D341Med (cell line): ENCODE data around the gene SLC26A6.

Experiments used
- DNase-seq: peaks from one replicate; pipeline ENCODE4 v3.0.0; 2012; ENCODE audit warnings: low spot score

The SLC26A6 gene

DNA sequence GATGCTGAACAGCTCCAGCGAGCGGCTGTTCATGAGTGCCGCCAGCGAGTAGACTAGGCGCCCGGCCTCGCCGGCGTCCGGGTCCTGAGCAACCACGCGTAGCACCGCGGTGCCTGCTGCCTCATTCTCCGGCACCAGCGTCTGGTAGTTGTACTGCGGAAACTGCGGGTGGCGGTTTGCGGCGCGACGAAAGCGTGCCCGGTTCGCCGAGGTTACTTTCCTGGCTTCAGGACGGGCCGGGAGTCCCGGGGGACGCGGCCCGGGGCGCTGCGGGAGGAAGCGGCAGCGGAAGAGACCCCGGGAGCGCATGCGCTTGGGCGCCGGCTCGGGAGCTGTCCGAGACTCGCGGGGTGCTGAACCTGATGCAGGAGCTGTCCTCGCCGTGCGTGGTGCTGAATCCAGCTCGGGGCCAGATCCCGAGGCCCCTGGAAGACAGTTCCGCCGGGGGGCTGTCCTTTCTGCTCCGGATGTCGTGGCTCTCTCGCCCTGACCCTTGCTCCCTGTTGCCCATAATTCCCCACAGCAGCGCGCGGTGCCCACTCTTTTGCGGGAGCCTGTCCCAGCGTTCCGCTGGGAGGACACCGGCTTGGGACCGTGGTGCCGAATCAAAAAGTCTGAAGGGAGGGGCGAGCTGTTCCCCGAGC lies 26.4 kb upstream of the SLC26A6 start:
- DNase-seq: no peak

DNA sequence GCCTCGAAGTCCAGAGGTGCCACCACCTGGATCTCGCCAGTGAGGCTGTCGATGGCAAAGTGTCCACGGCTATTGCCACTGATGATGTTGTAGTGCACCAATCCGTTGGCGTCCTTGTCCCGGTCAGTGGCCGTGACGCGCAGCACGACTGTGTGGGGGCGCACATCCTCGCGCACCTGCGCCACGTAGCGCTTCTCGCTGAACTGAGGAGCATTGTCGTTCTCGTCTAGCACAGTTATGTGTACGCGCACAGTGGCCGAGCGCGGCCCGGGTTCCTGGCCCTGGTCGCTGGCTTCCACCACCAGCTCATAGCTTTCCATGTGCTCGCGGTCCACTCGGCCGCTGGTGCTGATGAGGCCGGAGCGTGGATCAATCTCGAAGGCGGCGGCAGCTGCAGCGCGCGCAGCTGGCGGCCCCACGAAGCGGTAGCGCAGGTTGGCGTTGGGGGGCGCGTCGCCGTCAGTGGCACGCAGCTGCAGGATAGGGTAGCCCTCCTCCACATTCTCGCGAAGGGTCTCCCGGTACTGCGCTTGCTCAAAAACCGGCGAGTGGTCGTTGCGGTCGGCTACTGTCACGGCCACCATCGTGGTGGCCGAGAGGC lies 25.6 kb upstream of the SLC26A6 start:
- no peak for DNase-seq

DNA sequence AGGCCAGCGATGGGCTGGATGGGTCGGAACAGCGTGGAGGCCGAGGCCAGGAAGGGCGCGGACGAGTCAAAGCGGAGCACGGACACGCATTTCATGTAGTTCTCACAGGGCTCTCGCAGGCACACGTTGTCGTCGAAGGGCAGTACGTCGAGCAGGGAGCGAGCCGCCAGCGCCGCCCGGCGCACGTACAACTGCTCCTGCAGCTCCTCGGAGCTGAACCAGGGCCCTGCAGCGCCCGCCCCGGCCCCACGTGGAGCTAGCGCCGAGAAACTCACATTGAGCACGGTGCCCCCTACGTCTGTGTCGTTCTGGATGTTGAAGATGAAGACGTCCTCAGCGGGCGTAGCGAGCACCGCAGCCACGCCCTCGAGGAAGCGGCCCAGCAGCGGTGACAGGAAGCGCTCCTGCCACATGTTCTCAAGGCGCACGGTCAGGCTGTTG lies 21.6 kb upstream of the SLC26A6 start:
- no peak for DNase-seq

DNA sequence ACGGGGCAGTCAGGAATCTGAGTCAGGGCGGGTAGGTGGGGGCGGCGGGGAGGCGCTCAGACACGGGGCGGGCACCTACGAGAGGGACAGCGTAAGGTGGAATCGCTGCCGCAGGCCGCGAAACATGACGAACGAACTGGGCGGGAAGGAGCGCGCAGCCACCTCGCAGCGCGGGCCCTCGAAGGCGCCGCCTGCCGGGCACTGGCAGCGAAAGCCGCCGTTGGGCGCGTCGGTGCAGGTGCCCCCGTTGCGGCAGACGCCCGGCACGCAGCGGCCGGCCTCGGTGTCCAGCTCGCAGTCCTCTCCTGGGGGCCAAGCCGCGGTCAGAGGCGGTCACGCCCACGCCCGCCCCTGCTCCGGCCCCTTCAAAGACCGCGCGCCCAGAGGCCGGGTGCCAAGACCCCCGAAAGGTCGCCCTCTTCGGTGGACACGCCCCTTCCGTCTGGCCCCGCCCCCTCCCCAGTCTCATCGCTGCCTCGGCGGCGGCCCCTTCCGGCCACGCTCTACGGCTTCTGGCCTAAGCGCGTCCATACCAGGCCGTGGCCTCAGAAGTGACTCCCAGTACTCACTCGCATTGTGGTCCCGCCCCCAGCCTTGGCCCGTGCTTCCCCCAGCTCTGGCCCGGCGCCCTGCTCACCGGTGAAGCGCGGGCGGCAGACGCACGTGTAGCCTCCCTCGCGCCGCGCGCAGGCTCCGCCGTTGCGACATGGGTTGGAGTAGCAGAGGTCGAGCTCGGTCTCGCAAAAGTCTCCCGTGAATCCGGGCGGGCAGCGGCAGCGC lies 21.0 kb upstream of the SLC26A6 start:
- no peak for DNase-seq

DNA sequence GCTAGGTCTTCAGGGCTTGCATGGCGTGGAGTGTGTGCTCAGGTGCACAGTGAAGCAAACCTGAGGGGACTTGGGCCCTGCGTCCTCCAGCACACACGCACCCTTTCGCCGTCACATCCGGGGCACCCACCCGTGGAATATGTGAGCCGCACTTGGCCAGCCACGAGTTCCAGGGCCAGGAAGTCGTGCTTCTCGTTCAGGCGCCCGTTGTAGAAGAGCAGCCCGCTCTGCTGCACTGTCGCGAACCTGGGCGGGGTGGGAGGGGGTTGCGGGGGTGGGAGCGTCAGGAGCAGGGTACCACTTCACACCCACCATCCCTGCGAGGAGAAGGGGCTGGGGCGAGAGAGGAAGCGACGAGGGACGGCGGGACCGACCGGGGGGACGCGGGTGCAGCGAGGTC lies 20.3 kb upstream of the SLC26A6 start:
- no peak for DNase-seq

DNA sequence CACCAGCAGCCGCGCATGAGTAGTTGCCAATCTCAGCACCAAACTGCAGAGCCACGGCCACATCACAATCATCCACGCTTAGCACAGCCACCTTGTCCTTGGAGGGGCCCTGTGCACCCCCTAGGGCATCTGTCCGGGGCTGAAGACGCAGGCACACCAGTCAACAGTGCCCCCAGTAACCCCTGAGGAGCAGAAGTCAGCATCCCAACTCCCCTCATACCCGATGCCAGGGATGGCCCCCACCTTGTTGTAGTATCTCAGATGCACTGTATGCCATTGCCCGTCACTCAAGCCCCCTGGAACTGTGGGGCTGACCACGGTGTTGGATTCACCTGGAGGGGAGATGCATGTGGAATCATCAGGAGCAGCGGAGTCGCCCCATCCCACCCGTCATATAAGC lies 19.8 kb upstream of the SLC26A6 start:
- DNase-seq: no peak

DNA sequence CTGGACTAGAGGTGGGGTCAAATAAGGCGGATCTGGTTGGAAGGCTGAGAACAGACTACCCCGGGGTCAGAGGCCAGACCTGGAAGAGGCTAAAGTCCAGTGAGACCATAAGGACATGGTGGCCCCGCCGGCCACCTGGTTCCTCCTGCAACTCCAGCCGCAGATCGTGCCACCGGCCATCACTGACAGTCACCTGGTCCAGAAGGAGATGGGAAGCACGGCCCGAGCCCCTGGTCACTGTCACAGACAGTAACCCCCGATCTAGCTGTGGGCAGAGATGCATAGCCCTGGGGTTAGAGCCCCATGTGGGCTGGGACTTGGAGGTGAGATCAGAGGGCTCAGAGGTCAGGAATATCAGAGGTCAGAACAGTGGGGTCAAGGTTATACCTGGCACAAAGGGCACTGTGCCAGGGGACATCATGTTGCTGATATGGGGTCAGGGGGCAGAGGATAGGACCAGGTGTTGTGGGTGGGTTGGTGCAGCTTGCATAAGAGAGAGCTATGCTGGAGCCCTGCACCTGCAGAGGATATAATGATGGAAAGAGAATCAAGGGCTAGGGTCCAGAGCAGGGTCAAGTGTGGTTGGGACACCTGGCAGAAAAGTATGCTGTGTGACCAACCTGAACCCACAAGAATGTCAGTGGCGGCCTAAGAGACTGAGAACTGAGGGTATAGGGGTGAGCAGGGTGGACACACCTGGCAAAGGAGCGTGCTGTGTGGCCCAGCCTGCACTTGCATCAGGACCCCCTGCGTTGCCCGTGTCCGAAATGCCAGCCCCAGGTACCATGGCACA lies 17.9 kb upstream of the SLC26A6 start:
- no peak for DNase-seq

DNA sequence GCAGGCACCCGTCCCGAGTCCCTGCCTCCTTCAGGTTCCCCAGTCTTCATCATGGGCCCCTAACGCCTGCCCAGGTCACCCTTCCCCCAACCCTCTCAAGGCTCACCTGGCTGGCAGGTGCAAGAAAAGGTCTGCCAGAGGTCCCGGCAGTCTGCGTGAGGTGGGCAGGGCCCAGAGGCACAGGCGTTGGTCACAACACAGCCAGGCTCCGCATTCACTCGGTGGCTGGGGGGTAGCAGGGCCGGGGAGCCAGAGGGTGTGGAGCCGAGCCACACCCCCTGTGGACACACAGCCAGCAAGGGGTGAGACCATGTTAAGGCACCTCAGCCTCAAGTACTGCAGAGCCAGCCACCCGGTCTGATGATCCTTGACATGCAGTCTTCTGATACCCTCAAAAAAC lies 16.5 kb upstream of the SLC26A6 start:
- DNase-seq: no peak

DNA sequence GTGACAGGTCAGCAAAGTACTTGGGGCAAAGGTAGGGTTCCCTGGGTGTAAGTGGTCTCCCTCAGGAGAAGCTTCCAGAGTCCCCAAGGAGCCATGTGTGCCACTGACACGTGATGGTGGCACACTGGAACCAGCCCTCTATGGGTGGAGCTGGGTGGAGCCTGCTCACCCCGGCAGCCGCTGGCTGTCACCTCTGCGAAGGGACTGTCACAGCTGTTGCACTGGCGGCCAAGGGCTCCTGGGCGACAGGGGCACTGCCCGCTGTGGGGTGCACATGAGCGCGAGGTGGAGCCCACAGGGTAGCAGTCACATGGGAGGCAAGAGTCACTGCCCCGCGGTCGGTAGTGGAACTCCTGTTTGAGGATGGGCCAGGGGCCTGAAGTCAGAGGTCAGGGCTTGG lies 15.5 kb upstream of the SLC26A6 start:
- no peak for DNase-seq

DNA sequence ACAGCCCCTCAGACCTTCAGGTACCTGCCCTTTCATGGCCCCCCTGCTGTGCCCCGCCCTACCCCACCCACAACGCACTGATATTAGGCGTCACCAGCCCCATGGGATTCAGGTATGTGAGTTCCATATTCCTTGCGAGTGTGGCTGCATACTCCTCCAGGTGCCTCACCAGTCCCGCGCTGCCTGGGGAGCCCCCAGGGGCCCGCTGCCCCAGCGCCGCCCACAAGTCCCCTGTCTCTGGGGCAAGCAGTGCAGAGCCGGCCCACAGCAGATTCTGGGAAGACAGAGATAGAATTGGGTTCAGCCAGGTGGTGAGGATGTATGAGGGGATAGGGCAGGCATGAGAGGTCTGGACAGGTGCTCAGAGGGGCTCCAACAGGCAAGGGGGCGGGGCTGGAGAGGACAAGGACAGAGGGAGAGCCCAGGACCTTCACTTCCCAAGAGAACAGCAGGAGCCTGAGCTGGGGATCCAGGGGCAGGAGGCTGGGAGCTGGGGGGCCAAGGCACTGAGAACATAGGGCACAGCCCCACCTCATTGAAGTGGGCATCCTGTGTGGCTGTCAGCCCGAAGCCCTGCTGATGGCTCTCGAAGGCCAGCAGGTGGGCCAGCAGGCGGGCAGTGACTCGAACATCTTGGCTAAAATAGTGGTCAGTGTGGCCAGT lies 13.1 kb upstream of the SLC26A6 start:
- DNase-seq: no peak

DNA sequence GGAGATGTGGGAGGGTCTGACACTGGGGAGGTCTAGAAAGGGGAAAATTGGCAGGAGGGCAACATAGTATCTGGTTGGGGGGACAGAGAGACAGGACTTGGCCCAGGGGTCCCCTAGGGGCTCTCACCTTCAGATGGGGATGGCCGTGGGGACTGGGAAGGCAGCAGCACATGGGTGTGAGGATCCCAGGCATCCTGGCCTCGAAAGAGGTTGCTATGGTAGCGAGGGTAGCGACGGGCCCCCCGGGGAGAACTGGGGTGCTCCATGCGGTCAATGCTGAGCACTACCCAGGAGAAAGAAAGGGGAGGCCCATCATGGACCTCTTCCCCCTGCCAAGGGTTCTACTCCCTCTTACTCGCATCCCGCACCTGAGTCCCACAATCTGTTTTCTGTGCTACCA lies 12.5 kb upstream of the SLC26A6 start:
- no peak for DNase-seq

DNA sequence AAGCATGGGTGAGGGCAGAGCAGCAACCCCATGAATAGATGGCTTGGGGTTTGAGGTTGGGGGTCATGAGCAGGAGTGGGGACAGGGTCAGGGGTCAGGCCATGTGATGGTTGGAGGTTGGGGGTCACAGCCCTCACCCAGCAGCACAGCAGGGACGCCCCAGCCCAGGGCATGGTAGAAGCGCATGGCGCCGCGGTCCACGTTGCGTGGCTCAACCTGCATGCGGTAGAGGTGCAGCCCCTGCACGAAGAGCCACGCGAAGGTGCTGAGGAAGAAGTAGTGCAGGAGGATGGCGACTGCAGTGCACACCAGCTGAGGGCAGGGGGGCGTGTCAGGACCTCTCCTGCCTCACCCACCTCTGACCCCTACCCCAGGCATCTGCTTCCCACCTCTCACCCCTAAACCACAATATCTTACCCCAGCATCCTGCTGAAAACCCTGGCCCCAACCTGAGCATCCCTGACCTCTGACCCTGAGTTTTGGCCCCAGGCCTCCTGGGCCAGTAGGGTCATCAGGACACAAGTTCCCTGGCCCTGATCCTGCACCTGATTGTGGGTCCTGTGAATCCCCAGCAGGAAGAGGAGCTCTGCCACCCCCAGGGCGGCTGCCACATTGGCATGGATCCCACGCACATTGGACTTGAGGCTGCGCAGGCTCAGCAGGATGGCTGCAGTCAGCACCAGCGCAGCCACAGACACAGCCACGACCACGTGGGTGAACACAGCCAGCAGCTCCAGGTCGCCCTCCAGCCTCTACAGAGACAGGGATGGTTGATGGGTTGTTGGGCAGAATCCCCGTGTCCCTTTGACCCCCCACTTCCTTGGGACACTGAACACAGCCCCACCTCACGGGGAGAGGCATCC lies 9.9 kb upstream of the SLC26A6 start:
- no peak for DNase-seq

DNA sequence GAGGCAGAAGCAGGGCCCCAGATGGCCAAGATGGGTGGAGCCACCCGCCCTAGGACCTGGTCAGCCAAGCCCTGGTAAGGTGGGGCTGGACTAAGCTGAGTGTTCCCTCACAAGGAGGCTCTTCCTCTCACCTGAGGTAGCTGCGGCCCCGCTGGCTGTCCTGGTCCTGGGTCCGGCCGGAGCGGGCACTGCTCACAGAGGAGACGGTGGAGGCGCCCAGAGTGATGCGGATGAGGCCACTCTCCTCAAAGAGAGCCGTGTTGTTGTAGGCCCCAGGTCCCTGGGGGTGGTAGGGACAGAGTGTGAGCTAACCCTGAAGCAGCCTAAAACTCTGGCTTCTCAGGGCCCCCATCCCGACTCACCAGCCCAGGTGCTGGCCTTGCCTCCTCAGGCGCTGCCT lies 7.3 kb upstream of the SLC26A6 start:
- DNase-seq: no peak

DNA sequence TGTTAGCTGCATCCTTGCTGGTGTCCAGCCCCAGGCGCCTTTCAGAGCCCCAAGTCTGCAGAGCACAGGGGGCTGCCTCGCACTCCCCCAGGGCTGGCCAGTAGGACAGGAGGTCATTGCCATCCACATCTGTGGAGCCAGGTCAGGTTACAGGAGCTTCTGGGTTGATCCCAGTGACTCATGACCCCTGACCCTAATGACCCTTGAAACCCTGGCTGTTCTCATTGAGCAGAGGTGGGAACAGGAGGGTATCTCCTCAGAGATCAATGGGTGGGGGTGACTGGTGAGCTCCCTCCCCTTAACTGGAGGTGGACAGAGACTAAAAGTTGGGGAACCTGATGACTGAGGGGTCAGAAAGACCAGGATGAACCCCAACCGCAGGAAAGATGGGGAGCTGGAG lies 6.1 kb upstream of the SLC26A6 start:
- no peak for DNase-seq

DNA sequence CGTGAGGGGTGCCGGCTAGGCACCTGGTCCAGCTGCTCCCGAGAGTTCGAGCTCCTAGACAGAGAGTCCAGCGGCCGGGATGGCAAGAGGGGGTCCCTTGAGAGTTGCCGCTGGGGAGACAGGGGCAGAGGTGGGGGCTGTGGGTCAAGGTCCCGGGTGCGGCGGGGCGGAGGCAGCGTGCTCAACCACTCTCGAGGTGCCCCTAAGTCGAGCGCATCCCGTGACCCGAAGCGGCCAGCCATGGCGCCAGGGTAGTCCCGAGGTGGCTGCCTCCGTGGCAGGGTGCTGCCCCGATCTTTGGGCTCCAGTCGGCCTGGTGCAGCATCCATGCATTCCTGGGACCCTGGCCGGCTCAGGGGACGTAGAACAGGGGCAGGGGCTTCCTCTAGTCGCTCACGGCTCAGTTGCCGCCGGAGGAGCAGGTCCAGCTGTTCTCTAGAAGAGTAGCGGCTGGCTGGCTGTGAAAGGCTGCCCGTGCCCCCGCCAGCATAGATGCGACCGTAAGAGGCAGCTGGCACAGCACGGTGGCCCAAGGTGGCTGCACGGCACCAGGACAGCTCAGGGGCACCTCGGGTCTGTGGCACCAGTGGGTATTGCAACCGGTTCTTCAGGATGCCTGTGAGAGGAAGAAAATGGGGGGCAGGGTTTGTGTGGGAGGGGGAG lies 4.8 kb upstream of the SLC26A6 start:
- no peak for DNase-seq

DNA sequence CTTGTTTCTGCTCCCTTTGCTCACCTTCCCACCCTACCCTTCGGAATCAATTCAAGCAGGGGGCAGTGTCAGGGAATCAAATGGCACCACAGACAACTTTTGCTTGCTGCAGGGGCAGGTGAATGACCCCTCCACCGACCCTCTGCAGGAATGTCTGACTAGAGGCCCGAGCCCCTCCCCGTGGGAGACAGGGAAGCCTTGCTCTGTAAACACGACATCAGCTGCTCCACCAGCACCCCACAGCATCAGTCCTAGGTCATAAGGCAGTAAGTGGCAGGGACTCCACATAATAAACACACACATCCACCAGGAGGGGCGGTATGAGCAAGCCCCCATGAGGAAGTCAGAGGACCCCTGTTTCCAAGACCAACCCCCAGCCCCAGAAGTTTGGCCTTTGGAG lies 2.0 kb upstream of the SLC26A6 start:
- no peak for DNase-seq

DNA sequence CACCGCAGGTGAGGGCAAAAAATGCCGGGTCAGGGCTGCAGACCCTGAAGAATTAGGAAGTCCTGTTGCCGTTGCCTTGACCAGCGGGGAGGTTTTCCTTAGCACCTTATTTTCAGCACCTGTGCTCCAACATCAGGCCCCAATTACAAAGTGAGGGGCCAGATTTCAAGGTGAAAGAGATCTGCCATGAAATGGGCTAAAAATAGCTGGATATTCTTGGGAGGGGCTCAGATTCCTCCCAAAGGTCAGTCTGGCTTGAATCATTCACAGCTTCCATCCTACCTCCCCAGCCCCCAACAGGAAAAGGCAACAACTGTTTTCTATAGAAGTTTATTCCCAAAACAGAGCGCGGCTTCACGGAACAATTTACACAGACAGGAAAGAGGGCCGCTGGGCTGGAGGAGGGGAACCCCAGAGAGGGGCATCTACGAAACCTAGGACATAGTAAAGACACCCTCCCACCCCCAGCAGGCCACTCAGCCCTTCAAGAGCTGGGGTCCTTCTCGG lies 941 bp upstream of the SLC26A6 start:
- no peak for DNase-seq

DNA sequence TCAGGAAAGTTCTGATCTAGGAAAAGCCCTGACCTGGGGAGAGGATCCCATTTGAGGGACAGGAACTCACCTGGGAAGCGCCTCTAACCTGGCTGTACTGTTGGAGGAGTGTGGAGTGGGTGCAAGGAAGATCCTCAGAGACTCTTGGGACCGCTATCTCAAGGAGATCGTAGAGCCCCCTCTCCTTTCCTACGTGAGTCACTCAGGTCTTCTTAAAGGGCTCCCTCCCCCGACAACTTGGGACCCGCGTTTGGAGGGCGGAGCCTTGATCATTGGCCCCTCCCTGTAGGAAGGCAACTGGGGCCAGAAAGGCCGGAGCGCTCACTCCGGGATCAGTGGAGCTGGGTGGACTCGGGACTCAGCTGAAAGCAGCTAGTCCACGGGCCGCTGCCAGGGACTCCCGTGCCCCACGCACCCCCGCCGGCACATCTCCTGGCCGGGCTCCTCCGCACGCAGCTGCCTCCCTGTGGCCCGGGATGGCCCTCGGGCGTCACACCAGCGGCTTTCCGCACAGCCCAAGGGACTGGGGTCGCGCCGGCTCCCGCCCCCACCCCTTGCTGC lies 520 bp downstream of the SLC26A6 start:
- peak; percentile 77 for DNase-seq

DNA sequence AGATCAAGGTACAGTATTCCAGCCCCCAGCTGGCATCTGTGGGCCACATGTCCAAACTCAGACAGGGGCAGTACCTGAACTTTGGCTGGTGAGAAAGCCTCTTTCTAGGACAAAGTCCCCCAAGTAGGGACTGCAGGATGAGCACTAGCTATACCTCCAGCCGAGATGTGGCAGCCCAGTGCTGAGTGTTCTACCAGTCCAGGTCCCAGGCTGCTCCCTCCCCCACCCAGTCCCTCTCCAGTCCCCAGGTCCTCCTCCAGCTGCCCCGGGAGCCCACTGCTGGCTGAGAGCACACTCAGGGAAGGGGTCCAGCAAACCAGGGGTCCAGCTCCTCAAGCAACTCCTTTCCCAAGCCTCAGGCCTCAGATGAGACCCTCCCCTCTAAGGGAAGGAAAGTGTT lies 1.5 kb downstream of the SLC26A6 start:
- DNase-seq: no peak

DNA sequence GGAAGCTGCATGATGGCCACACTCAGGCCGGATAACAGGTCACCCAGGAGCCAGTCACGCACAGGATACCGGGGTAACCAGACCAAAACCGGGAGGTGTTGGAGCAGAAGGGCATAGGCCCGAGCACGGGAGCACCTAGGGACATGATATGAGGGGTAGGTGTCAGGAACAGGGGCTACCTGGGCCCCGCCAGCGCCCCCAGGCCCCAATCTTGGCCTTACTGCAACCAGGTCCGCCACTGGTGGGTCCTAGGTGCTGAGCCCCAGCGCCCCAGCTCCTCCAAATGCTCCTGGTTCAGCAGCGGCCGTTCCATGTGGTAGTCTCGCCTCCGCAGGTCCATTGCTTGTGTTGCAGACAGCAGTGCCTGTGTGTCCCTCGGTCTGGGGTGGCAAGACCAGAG lies 2.0 kb downstream of the SLC26A6 start:
- DNase-seq: no peak
